OCI-LY1 (cell line): Measurements from ENCODE around the gene KRTDAP.

ENCODE experiments used
- H2AFZ ChIP-seq: fragments of 200-600 bp; sonication (generic), shearing (Covaris generic); 2 replicates; pipeline ENCODE4 v1.6.0; 2014; ENCODE audit warnings: antibody characterized with exemption, mild to moderate bottlenecking, low read length
- H3F3A ChIP-seq: fragments of 200-600 bp; sonication (generic), shearing (Covaris generic); 2 replicates; pipeline ENCODE4 v1.6.0; 2014; ENCODE audit warnings: mild to moderate bottlenecking, antibody characterized with exemption, low read length, moderate library complexity; ENCODE audit not compliant: insufficient read depth
- H3K27ac ChIP-seq: fragments of 200-600 bp; sonication (generic); 2 replicates; pipeline ENCODE4 v1.5.1; 2014; ENCODE audit warnings: low read length, mixed run types, mild to moderate bottlenecking, low read depth; ENCODE audit not compliant: poor library complexity, severe bottlenecking
- H3K27me3 ChIP-seq: fragments of 200-600 bp; sonication (generic); 2 replicates; pipeline ENCODE4 v1.6.0; 2014; ENCODE audit warnings: antibody characterized with exemption, mild to moderate bottlenecking, low read length, moderate library complexity; ENCODE audit not compliant: insufficient read depth
- H3K36me3 ChIP-seq: fragments of 200-600 bp; sonication (generic); 2 replicates; pipeline ENCODE4 v1.6.1; 2014; ENCODE audit warnings: mild to moderate bottlenecking, antibody characterized with exemption, low read length, moderate library complexity, mixed read lengths; ENCODE audit not compliant: insufficient read depth
- H3K4me1 ChIP-seq: fragments of 200-600 bp; sonication (generic); 2 replicates; pipeline ENCODE4 v1.5.1; 2014; ENCODE audit warnings: mild to moderate bottlenecking, low read length, moderate library complexity; ENCODE audit not compliant: insufficient read depth, severe bottlenecking
- H3K4me2 ChIP-seq: fragments of 200-600 bp; sonication (generic), shearing (Covaris generic); 2 replicates; pipeline ENCODE4 v1.6.1; 2014; ENCODE audit warnings: low read length
- H3K4me3 ChIP-seq: fragments of 200-600 bp; sonication (generic); 2 replicates; pipeline ENCODE4 v1.5.1; 2014; ENCODE audit warnings: low read length, low read depth, mild to moderate bottlenecking, mixed read lengths; ENCODE audit not compliant: poor library complexity, severe bottlenecking
- H3K79me2 ChIP-seq: fragments of 200-600 bp; shearing (Covaris generic); 2 replicates; pipeline ENCODE4 v1.6.1; 2016; ENCODE audit warnings: mixed run types, low read length, mixed read lengths; ENCODE audit not compliant: insufficient read depth
- H3K9ac ChIP-seq: fragments of 200-600 bp; sonication (generic), shearing (Covaris generic); 2 replicates; pipeline ENCODE4 v1.6.1; 2014; ENCODE audit warnings: mild to moderate bottlenecking, low read length, mixed read lengths
- H3K9me2 ChIP-seq: fragments of 200-600 bp; sonication (generic), shearing (Covaris generic); 2 replicates; pipeline ENCODE4 v1.6.1; 2014; ENCODE audit warnings: low read depth, mild to moderate bottlenecking, low read length, mixed read lengths
- H3K9me3 ChIP-seq: fragments of 200-600 bp; shearing (Covaris generic); 2 replicates; pipeline ENCODE4 v1.6.1; 2014; ENCODE audit warnings: low read length, mixed read lengths
- H4K20me1 ChIP-seq: fragments of 200-600 bp; sonication (generic), shearing (Covaris generic); 2 replicates; pipeline ENCODE4 v1.6.0; 2016; ENCODE audit warnings: mild to moderate bottlenecking, low read length; ENCODE audit not compliant: insufficient read depth
- CTCF ChIP-seq: fragments of 200-600 bp; sonication (generic), shearing (Covaris generic); IDR thresholded peaks from 2 replicates; pipeline ENCODE4 v1.5.1; 2017; ENCODE audit warnings: mild to moderate bottlenecking, antibody characterized with exemption, low read length, moderate library complexity, mixed read lengths
- EZH2 ChIP-seq: fragments of 200-600 bp; sonication (generic), shearing (Covaris generic); IDR thresholded peaks from 2 replicates; pipeline ENCODE4 v1.8.0; 2017; ENCODE audit warnings: borderline replicate concordance, mixed run types, mild to moderate bottlenecking, antibody characterized with exemption, low read length, moderate library complexity, mixed read lengths

KRTDAP gene

GRCh38 chr19:35458731-35459391 lies 31.4 kb downstream of the KRTDAP start:
- no peak overlapping the region for H3K4me2 ChIP-seq
- H3K4me3 ChIP-seq, result no peak overlapping the region

DNA sequence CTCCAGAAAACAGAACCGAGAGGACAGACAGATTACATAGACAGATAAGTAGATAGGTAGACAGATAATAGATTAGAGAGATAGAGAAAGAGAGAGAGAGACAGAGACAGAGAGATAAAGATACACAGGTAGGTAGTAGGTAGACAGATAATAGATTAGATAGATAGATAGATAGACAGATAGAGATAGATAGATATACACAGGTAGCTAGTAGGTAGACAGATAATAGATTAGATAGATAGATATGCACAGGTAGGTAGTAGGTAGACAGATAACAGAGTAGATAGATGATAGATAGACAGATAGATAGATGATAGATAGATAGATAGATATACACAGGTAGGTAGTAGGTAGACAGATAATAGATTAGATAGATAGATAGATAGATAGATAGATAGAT lies 32.1 kb downstream of the KRTDAP start:
- no peak overlapping the region for H3K4me3 ChIP-seq
- H3K27me3 ChIP-seq, result peaks cover 11% of the 10 kb centered on the region; the same call in 1 of the 2 replicates

More at GRCh38 chr19:35458731-35459391, 31.4 kb downstream of the KRTDAP start:
- no peak overlapping the region for H3K27ac ChIP-seq
- no peaks in the 10 kb centered on the region for H3F3A ChIP-seq
- H2AFZ ChIP-seq, result no peak overlapping the region
- peaks cover 11% of the 10 kb centered on the region; the same call in 1 of the 2 replicates for H3K27me3 ChIP-seq
- H3K36me3 ChIP-seq, result no peaks in the 10 kb centered on the region
- no peaks in the 10 kb centered on the region for H3K9me2 ChIP-seq
- no peaks in the 10 kb centered on the region for H3K79me2 ChIP-seq
- H3K4me1 ChIP-seq, result no peaks in the 10 kb centered on the region
- no peaks in the 10 kb centered on the region for H3K9me3 ChIP-seq
- TF ChIP-seq EZH2 (no peak), CTCF (no peak)
- no peak overlapping the region for H3K9ac ChIP-seq
- no peaks in the 10 kb centered on the region for H4K20me1 ChIP-seq

GRCh38 chr19:35457173-35457572 lies 33.1 kb downstream of the KRTDAP start:
- Histone ChIP-seq H3K9me3 (no peaks in the 10 kb centered on the region), H3F3A (no peaks in the 10 kb centered on the region), H3K27me3 (peaks cover 4% of the 10 kb centered on the region; the same call in 1 of the 2 replicates), H3K4me1 (no peaks in the 10 kb centered on the region), H3K36me3 (no peaks in the 10 kb centered on the region), H3K9ac (no peak overlapping the region), H3K4me3 (no peak overlapping the region), H3K4me2 (no peak overlapping the region), H3K79me2 (no peaks in the 10 kb centered on the region), H3K27ac (no peak overlapping the region), H2AFZ (no peak overlapping the region), H4K20me1 (no peaks in the 10 kb centered on the region), H3K9me2 (no peaks in the 10 kb centered on the region)
- no peak for TF ChIP-seq EZH2
- TF ChIP-seq CTCF, result no peak

More for the DNA sequence above, 32.1 kb downstream of the KRTDAP start:
- Histone ChIP-seq H2AFZ (no peak overlapping the region), H3F3A (no peaks in the 10 kb centered on the region), H3K4me2 (no peak overlapping the region), H3K9me2 (no peaks in the 10 kb centered on the region), H3K9me3 (no peaks in the 10 kb centered on the region), H4K20me1 (no peaks in the 10 kb centered on the region), H3K36me3 (no peaks in the 10 kb centered on the region), H3K27ac (no peak overlapping the region), H3K9ac (no peak overlapping the region), H3K4me1 (no peaks in the 10 kb centered on the region), H3K79me2 (no peaks in the 10 kb centered on the region)
- no peak for TF ChIP-seq CTCF
- TF ChIP-seq EZH2, result no peak
